Fibroblast of skin of back (primary cell): ENCODE measurements around the gene OR1L4. TPM values are rescaled to one million over a fixed set of nuclear protein-coding genes. Genes with fewer than 3 reads are reported as not detected.

Experiments
- DNase-seq: peaks from one replicate; pipeline ENCODE4 v3.0.0-alpha.2; 2013
- polyA plus RNA-seq, 2 experiments: library from polyadenylated mRNA; unstranded; fragments of 120-200 nt; gene quantifications; one replicate each; pipeline ENCODE4 v1.2.1, GENCODE V29; 2013; ENCODE audit not compliant: insufficient read length in 2 of 2

OR1L4 gene
- not detected for polyA plus RNA-seq (2013, experiment 1 of 2; ENCODE audit: insufficient read length)
- polyA plus RNA-seq (2013, experiment 2 of 2; ENCODE audit: insufficient read length): not detected

DNA sequence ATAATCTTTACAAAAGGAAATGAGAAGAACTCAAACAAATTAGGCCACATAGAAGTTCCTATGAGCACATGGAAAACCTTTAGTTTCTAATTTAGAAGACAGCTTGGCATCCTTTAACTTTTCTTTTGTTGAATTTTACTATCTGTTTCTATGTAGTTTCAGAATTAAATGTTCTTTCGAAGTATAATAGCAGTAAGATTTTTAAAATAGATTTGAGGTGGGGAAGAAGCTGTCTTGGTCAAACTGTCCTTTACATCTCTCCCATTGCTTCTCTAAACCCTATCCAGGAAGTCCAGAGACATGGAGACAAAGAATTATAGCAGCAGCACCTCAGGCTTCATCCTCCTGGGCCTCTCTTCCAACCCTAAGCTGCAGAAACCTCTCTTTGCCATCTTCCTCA, at the start of gene OR1L4:
Gene OR1L4 (plus strand): TSS at position 301 of the 400 bp plus-strand sequence. CDS start 0 bp downstream, at position 301.
- DNase-seq: no peak

DNA sequence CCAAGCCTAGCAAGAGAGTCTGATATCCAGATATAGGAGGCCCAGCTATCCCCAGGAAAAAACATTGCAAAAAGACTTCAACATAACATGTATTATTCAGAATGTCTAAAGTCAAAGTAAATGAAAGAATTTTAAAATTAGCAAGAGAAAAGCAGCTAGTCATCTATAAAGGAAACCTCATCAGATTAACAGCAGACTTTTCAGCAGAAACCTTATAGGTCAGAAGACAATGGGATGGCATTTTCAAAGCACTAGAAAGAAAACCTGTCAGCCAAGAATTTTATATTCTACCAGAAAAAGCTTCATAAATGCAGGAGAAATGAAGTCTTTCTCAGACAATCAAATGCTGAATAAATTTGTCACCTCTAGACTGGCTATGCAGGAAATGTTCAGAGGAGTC, 38.9 kb upstream of the OR1L4 start:
- no peak for DNase-seq

- no peak for DNase-seq
These were observed 28.1 kb upstream of the OR1L4 start for GRCh38 chr9:122695696-122696095.

- no peak for DNase-seq
These were observed 5.8 kb upstream of the OR1L4 start for GRCh38 chr9:122718038-122718437.

DNA sequence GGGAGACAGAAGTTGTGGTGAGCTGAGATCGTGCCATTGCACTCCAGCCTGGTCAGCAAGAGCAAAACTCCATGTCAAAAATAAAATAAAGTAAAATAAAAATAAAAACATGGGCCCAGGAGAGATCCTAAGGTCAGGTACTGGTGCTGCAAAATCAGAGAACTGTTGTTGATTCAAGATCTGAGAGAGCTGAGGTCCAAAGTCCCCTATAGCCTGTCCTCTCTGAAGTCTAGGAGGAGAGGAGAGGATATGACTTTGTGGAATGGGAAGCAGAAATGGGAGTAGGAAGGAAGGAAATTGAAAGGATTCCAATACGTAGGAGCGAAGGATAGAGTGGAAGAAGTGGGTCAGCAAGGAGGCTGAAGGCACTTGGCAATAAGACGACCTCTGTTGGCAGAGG, 4.6 kb upstream of the OR1L4 start:
- DNase-seq: no peak

- DNase-seq: no peak
These were observed 18.2 kb downstream of the OR1L4 start, which contains the start of gene OR1L6 for GRCh38 chr9:122742003-122742402. Gene OR1L6, plus strand, starts transcription at chr9:122742303. Its CDS starts 7,545 bp downstream, at chr9:122749848.

DNA sequence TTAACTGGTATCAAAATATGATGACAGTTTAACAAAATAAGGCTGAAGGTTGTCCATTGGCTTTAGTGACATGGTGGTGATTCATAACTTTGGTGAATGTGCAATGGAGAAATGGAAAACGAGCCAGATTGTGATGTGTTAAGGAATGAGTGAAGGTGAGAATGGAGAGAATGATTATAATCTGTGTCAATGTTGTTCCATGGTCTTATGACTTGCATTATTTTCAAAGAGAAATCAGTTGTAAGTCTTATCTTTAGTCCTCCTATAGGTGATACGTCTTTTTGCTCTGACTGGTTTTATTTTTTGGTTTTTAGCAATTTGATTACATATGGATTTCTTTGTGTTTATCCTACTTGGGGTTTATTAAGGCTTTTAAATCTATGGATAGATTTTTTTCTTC, 31.0 kb downstream of the OR1L4 start:
- no peak for DNase-seq

DNA sequence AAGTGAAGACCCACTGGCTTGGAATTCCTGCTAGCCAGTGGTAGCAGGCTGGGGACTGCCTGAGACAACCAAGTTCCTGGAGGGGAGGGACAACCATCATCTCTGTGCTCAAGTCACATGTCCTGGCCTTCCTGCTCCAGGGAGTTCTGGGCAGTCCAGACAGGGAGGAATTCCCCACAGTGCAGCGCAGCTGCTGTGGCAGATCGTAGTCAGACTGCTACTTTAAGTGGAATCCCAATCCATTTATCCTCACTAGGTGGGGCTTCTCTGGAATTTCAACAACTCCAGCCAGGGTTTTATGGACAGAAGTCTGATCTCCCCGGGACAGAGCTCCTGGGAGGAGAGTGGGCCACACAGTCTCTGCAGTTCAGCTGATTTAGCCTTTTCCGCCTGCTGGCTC, 44.0 kb downstream of the OR1L4 start:
- DNase-seq: no peak
